Lower leg skin (tissue), 3 donors: ENCODE results near the gene TCF7L2.

Experiments
- POLR2A ChIP-seq, 2 donors: fragments of 450-650 bp; IDR thresholded peaks; one replicate each; pipeline ENCODE4 v1.6.1; 2016 to 2017; ENCODE audit warnings: antibody characterized with exemption in 2 of 2, mild to moderate bottlenecking in 1 of 2, moderate library complexity in 1 of 2
- TF ChIP-seq, protein P1 (sequence below), 3 donors: fragments of 450-650 bp; IDR thresholded peaks; one replicate each; pipeline ENCODE4 v1.5.1; 2016; ENCODE audit warnings: antibody characterized with exemption in 3 of 3, mild to moderate bottlenecking in 3 of 3, moderate library complexity in 2 of 3

DNA sequence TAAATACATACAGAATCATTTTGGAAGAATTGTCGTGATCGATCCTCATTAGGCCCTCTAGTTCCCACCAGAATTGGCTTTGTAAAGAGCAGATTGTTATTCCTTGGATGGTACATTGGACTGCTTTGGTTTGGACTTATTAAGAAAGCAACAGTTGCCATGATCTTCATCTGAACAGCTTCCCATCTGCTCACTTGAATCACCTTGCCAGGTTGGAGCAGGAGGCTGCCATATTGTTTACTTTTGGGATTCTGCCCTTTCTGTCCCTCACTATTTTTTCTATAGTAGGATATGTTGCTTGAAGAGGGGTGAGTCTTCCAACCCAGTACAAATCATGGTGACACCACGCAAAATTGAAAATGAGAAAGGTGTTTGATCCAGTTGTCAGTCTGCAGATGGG lies 199.6 kb downstream of the TCF7L2 start:
- TF ChIP-seq, protein P1, sequence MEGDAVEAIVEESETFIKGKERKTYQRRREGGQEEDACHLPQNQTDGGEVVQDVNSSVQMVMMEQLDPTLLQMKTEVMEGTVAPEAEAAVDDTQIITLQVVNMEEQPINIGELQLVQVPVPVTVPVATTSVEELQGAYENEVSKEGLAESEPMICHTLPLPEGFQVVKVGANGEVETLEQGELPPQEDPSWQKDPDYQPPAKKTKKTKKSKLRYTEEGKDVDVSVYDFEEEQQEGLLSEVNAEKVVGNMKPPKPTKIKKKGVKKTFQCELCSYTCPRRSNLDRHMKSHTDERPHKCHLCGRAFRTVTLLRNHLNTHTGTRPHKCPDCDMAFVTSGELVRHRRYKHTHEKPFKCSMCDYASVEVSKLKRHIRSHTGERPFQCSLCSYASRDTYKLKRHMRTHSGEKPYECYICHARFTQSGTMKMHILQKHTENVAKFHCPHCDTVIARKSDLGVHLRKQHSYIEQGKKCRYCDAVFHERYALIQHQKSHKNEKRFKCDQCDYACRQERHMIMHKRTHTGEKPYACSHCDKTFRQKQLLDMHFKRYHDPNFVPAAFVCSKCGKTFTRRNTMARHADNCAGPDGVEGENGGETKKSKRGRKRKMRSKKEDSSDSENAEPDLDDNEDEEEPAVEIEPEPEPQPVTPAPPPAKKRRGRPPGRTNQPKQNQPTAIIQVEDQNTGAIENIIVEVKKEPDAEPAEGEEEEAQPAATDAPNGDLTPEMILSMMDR (IDR thresholded peaks at IDR 0.05) = no peak
- no peak for TF ChIP-seq POLR2A (IDR thresholded peaks at IDR 0.05)
